OCI-LY7 (cell line): ENCODE measurements around the gene CTNNA3.

Experiments used
- EZH2phosphoT487 ChIP-seq: fragments of 200-600 bp; sonication (generic); IDR thresholded peaks from 2 replicates; pipeline ENCODE4 v1.6.1; 2018; ENCODE audit warnings: low read depth, borderline replicate concordance, mild to moderate bottlenecking, mixed run types, antibody characterized with exemption, low read length, moderate library complexity, mixed read lengths
- TF ChIP-seq, protein P1 (sequence below): fragments of 200-600 bp; sonication (generic); conservative IDR thresholded peaks from 2 replicates; pipeline ENCODE4 v1.5.1; 2014; ENCODE audit warnings: mild to moderate bottlenecking, antibody characterized with exemption, low read length, moderate library complexity, mixed read lengths

- no peak for TF ChIP-seq EZH2phosphoT487
- TF ChIP-seq, protein P1, sequence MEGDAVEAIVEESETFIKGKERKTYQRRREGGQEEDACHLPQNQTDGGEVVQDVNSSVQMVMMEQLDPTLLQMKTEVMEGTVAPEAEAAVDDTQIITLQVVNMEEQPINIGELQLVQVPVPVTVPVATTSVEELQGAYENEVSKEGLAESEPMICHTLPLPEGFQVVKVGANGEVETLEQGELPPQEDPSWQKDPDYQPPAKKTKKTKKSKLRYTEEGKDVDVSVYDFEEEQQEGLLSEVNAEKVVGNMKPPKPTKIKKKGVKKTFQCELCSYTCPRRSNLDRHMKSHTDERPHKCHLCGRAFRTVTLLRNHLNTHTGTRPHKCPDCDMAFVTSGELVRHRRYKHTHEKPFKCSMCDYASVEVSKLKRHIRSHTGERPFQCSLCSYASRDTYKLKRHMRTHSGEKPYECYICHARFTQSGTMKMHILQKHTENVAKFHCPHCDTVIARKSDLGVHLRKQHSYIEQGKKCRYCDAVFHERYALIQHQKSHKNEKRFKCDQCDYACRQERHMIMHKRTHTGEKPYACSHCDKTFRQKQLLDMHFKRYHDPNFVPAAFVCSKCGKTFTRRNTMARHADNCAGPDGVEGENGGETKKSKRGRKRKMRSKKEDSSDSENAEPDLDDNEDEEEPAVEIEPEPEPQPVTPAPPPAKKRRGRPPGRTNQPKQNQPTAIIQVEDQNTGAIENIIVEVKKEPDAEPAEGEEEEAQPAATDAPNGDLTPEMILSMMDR, result no peak
Observed at GRCh38 chr10:66837335-66837734, 858.7 kb downstream of the CTNNA3 start.
